22Rv1 (cell line): ENCODE data around the gene SETD1A.

Experiments used
- CTCF ChIP-seq: fragments of 450-650 bp; IDR thresholded peaks from 2 replicates; pipeline ENCODE4 v1.5.1; 2017; ENCODE audit warnings: mild to moderate bottlenecking
- ZFX ChIP-seq: fragments of 450-650 bp; IDR thresholded peaks from 2 replicates; pipeline ENCODE4 v1.6.1; 2017; ENCODE audit warnings: antibody characterized with exemption, borderline replicate concordance

GRCh38 chr16:30995927-30996323 is 38.4 kb downstream of the SETD1A start:
- TF ChIP-seq CTCF: no peak
- TF ChIP-seq ZFX: no peak
